HTERT RPE-1 (cell line): Measurements from ENCODE around the gene FAM229A.

ENCODE experiments used
- in situ Hi-C: fragments of 300-500 bp; cut with MboI; formaldehyde crosslinking; loops from 4 replicates; pipeline ENCODE4 v1.14.3; 2020; ENCODE audit warnings: low sequenced_read_pairs

FAM229A gene

GRCh38 chr1:32350785-32351398, 11.4 kb downstream of the FAM229A start:
- in situ Hi-C loops = no loop called here

- in situ Hi-C loops = no loop called here
Measured at GRCh38 chr1:32349211-32349708, 13.0 kb downstream of the FAM229A start.

GRCh38 chr1:32346532-32347157, 15.6 kb downstream of the FAM229A start:
- in situ Hi-C loops = no loop called here

- in situ Hi-C loops = no loop called here
Measured at GRCh38 chr1:32345289-32345827, 16.9 kb downstream of the FAM229A start.

- in situ Hi-C loops = no loop called here
Measured at GRCh38 chr1:32342704-32343103, 19.6 kb downstream of the FAM229A start.

- in situ Hi-C loops = no loop called here
Measured at GRCh38 chr1:32341971-32342370, 20.3 kb downstream of the FAM229A start.

GRCh38 chr1:32341186-32341757, 21.0 kb downstream of the FAM229A start:
- in situ Hi-C loops = no loop called here

GRCh38 chr1:32339363-32339978, 22.8 kb downstream of the FAM229A start:
- in situ Hi-C loops = no loop called here

- in situ Hi-C loops = no loop called here
Measured at GRCh38 chr1:32338637-32339145, 23.6 kb downstream of the FAM229A start.

GRCh38 chr1:32337855-32338636, 24.2 kb downstream of the FAM229A start:
- in situ Hi-C loops = no loop called here

- in situ Hi-C loops = no loop called here
Measured at GRCh38 chr1:32336963-32337675, 25.2 kb downstream of the FAM229A start.

GRCh38 chr1:32336591-32336932, 25.7 kb downstream of the FAM229A start:
- in situ Hi-C loops = no loop called here

GRCh38 chr1:32335790-32336590, 26.3 kb downstream of the FAM229A start, which contains the start of gene MARCKSL1:
Gene MARCKSL1, minus strand, starts transcription at chr1:32336233. Its CDS starts 200 bp downstream, at chr1:32336033.
- in situ Hi-C loops = no loop called here

- in situ Hi-C loops = no loop called here
Measured at GRCh38 chr1:32335535-32335789, 26.8 kb downstream of the FAM229A start.

- in situ Hi-C loops = no loop called here
Measured at GRCh38 chr1:32334864-32335534, 27.3 kb downstream of the FAM229A start.

GRCh38 chr1:32334274-32334861, 27.9 kb downstream of the FAM229A start:
- in situ Hi-C loops = no loop called here

GRCh38 chr1:32333251-32333963, 28.9 kb downstream of the FAM229A start:
- in situ Hi-C loops = no loop called here
